Measurements from ENCODE around the gene LGI1.
A peak's percentile ranks its signal among the peaks of the same experiment; 100 is the strongest.

Gene LGI1

DNA sequence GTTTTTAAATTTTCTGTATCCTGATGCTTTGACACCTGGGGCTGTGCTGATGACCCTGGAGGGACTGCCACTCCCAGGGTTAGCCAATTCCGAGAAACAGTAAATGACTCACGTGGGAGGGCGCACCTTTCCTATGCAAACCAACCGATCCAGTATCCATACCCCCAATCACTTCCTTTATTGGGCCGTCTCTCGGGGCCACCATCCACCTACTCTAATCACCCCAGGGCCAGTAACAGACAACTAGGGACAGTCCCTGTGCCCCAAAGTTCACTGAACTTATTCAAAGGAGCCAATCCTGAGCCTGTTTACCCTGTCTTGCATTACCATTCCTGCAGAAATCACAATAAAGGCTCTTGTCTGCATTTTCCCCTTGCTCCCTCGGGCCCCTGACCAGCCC, 6.6 kb upstream of the LGI1 start:
- H3K27ac ChIP-seq, result no peak overlapping the region
- DNase-seq, result no peak
- TF ChIP-seq CTCF (IDR thresholded peaks at IDR 0.05; ENCODE audit: low read depth, low read length, missing control alignments), result no peak
- no peaks in the 10 kb centered on the region for H3K27me3 ChIP-seq (replicated peaks)
- H3K36me3 ChIP-seq (replicated peaks), result no peaks in the 10 kb centered on the region
- in situ Hi-C loops (cut with HindIII; ENCODE audit: low pct_ligation_motif_present, low sequenced_read_pairs), result no loop called here
- no peak overlapping the region for H3K4me3 ChIP-seq (ENCODE audit: low read depth, low read length)

- H3K27me3 ChIP-seq (replicated peaks), result no peaks in the 10 kb centered on the region
- H3K4me3 ChIP-seq (ENCODE audit: low read depth, low read length), result peak overlapping the region; percentile 40
- H3K36me3 ChIP-seq (replicated peaks), result no peaks in the 10 kb centered on the region
- TF ChIP-seq CTCF (IDR thresholded peaks at IDR 0.05; ENCODE audit: low read depth, low read length, missing control alignments), result no peak
- in situ Hi-C loops (cut with HindIII; ENCODE audit: low pct_ligation_motif_present, low sequenced_read_pairs), result no loop called here
- peak; percentile 49 for DNase-seq
- H3K27ac ChIP-seq, result no peak overlapping the region
Measured at GRCh38 chr10:93751832-93752231, 5.9 kb upstream of the LGI1 start.

DNA sequence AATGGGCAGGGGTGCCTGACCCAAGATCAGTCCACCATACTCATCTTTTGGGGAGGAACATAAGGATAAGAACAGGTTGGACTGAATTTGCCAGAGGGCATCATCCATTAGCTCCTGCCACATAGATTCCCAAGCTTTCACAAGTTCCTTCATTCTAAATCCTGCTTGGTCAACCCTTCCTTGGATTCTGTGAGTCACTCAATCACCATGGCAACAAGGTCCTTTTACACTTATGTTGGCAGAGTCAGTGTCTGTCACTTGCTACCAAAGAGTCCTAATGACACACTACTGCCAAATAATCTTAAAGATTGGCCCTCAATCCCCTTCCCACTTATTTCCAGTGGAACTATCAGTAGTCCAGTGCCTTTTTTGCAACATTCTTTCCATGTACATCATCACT, 5.0 kb upstream of the LGI1 start:
- H3K27ac ChIP-seq, result no peak overlapping the region
- H3K27me3 ChIP-seq (replicated peaks), result no peaks in the 10 kb centered on the region
- in situ Hi-C loops (cut with HindIII; ENCODE audit: low pct_ligation_motif_present, low sequenced_read_pairs), result no loop called here
- no peaks in the 10 kb centered on the region for H3K36me3 ChIP-seq (replicated peaks)
- H3K4me3 ChIP-seq (ENCODE audit: low read depth, low read length), result no peak overlapping the region
- peak; percentile 66 for DNase-seq
- TF ChIP-seq CTCF (IDR thresholded peaks at IDR 0.05; ENCODE audit: low read depth, low read length, missing control alignments), result no peak

DNA sequence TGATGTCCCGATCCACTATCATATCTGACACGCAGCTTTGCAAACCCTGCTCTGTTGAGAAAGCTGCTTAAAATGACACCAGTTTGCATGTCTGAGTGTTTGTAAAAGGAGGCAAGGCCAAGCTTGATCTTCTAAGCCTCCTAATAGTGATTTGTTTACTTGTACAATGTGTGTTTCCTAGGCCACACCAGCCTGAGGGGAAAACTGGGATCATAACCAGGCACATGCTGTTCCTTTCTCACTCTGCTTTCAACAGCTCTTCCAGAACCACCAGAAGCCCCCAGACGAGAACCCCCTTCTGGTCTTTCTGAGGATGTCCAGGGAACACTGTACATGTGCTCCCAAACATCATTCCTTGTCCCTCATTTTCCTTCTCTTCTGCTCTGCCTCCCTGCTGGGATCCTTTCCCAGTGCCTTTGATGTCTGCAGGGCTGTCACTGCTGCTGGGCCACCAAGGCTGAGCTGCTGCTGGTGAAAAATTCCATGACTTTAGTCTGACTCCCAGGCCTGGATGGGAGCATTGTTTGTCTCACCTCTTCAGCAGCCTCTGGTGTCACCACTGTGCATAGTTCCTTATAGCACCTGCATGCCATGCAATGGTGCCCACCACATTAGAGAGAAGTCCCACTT, 4.0 kb upstream of the LGI1 start:
- no peaks in the 10 kb centered on the region for H3K27me3 ChIP-seq (replicated peaks)
- no peak for DNase-seq
- in situ Hi-C loops (cut with HindIII; ENCODE audit: low pct_ligation_motif_present, low sequenced_read_pairs), result no loop called here
- TF ChIP-seq CTCF (IDR thresholded peaks at IDR 0.05; ENCODE audit: low read depth, low read length, missing control alignments), result no peak
- no peak overlapping the region for H3K27ac ChIP-seq
- H3K36me3 ChIP-seq (replicated peaks), result no peaks in the 10 kb centered on the region
- no peak overlapping the region for H3K4me3 ChIP-seq (ENCODE audit: low read depth, low read length)

GRCh38 chr10:93754761-93755160, 3.0 kb upstream of the LGI1 start:
- Histone ChIP-seq H3K27ac (no peak overlapping the region), H3K4me3 (ENCODE audit: low read depth, low read length) (no peak overlapping the region), H3K27me3 (replicated peaks) (no peaks in the 10 kb centered on the region), H3K36me3 (replicated peaks) (no peaks in the 10 kb centered on the region)
- DNase-seq, result no peak
- in situ Hi-C loops (cut with HindIII; ENCODE audit: low pct_ligation_motif_present, low sequenced_read_pairs), result no loop called here
- TF ChIP-seq CTCF (IDR thresholded peaks at IDR 0.05; ENCODE audit: low read depth, low read length, missing control alignments), result no peak
